Vagina (tissue), 2 donors: ENCODE measurements around the gene PAPOLB.

ENCODE experiments used
- CTCF ChIP-seq, 3 experiments: fragments of 450-650 bp in 2 of 3; fragments of 200-600 bp in 1 of 3; sonication (generic) in 1 of 3; IDR thresholded peaks; one replicate each; pipeline ENCODE4 v1.5.1; 2017 to 2019; ENCODE audit warnings: antibody characterized with exemption in 3 of 3, mild to moderate bottlenecking in 2 of 3, moderate library complexity in 2 of 3
- POLR2A ChIP-seq, 2 donors: fragments of 450-650 bp; IDR thresholded peaks; one replicate each; pipeline ENCODE4 v1.6.1; 2017; ENCODE audit warnings: antibody characterized with exemption in 2 of 2, mild to moderate bottlenecking in 2 of 2, moderate library complexity in 2 of 2

GRCh38 chr7:4823441-4824119, 38.2 kb downstream of the PAPOLB start:
- TF ChIP-seq CTCF (IDR thresholded peaks at IDR 0.05) (no peak), POLR2A (IDR thresholded peaks at IDR 0.05) (no peak)
